ENCODE measurements around the gene ENPP4.

DNA sequence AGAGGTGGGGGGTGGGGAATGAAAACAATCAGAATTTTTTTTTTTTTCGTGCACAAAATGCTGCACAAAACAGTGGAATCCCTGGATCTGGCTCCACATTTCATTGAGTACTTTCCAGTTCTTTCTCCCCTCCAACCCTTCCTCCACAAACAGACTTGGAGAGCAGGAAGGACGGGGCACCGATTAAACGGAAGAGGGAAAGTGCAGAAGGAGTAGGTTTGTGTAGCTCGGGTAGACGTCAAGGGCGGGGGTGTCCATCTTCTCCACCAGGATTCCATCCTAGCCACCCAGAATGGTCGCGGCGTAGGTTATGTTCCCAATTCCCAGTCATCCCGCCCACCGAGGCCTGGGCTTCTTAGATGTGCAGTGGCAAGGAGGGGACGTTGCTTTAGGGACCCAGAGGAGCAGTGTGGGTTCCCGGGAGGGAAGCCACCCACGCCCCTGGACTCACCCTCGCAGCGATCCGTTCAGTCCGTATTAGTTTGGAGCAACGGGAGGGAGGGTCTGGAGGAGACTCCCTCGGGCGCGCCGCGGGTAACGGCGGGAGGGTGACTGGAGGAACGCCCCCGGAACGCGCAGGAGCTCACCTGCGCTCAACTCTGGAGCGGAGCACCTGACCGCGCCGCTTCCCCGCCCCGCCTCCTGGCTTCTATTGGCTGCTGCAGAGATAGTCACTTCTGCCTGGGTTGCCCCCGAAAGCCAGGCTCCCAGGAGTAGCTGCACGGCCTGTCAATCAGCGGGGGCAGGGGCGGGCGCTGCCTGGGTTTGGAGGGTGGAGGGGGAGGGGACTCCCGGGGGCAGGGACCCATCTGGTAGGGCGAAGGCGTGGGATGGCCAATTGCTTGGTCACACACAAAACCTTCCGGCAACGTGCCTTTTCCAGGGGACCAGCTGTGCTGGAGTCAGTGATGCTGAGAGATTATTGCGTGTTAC, 40.8 kb downstream of the ENPP4 start, which contains the start of gene ENPP5:
- TF ChIP-seq POLR2A (IDR thresholded peaks at IDR 0.05) = peak; percentile 26
- no peak for TF ChIP-seq CTCF (IDR thresholded peaks at IDR 0.05)
